HEK293T (cell line): ENCODE measurements around the gene PDIA2.

Source experiments
- ARNT ChIP-seq: fragments of 450-650 bp; IDR thresholded peaks from 2 replicates; pipeline ENCODE4 v1.6.1; 2017; ENCODE audit warnings: mild to moderate bottlenecking
- BHLHE40 ChIP-seq: fragments of 450-650 bp; IDR thresholded peaks from 2 replicates; pipeline ENCODE4 v1.6.1; 2016; ENCODE audit warnings: mild to moderate bottlenecking, moderate library complexity, borderline replicate concordance
- ELF4 ChIP-seq: fragments of 450-650 bp; IDR thresholded peaks from 2 replicates; pipeline ENCODE4 v1.6.1; 2017; ENCODE audit warnings: antibody characterized with exemption
- FOXA1 ChIP-seq: fragments of 450-650 bp; IDR thresholded peaks from 2 replicates; pipeline ENCODE4 v1.6.1; 2016; ENCODE audit warnings: mild to moderate bottlenecking
- FOXK2 ChIP-seq: fragments of 450-650 bp; IDR thresholded peaks from 2 replicates; pipeline ENCODE4 v1.6.1; 2016; ENCODE audit warnings: mild to moderate bottlenecking
- FOXM1 ChIP-seq: fragments of 450-650 bp; IDR thresholded peaks from 2 replicates; pipeline ENCODE4 v1.6.1; 2017; ENCODE audit warnings: mild to moderate bottlenecking, borderline replicate concordance
- L3MBTL2 ChIP-seq: fragments of 450-650 bp; conservative IDR thresholded peaks from 2 replicates; pipeline ENCODE4 v1.6.1; 2016; ENCODE audit warnings: mild to moderate bottlenecking
- NFRKB ChIP-seq: fragments of 450-650 bp; IDR thresholded peaks from 2 replicates; pipeline ENCODE4 v1.6.1; 2016; ENCODE audit warnings: mild to moderate bottlenecking, moderate library complexity
- PKNOX1 ChIP-seq: fragments of 450-650 bp; IDR thresholded peaks from 2 replicates; pipeline ENCODE4 v1.6.1; 2016
- SP1 ChIP-seq: fragments of 450-650 bp; IDR thresholded peaks from 2 replicates; pipeline ENCODE4 v1.6.1; 2017
- SUZ12 ChIP-seq: fragments of 450-650 bp; IDR thresholded peaks from 2 replicates; pipeline ENCODE4 v1.6.1; 2016; ENCODE audit warnings: mild to moderate bottlenecking
- ZNF384 ChIP-seq: fragments of 450-650 bp; IDR thresholded peaks from 2 replicates; pipeline ENCODE4 v1.6.1; 2016

- TF ChIP-seq SP1 (no peak), BHLHE40 (no peak), SUZ12 (no peak), PKNOX1 (no peak), FOXK2 (no peak), FOXA1 (no peak), ELF4 (no peak), ZNF384 (no peak), FOXM1 (no peak), ARNT (no peak), NFRKB (no peak), L3MBTL2 (no peak)
Measured at GRCh38 chr16:269061-269796, 13.7 kb upstream of the PDIA2 start.
